NCI-H2196 treated with DMSO at 0.1 percent for 48 hours (cell line): ENCODE measurements around the gene DEFB132.
A peak's percentile ranks its signal among the peaks of the same experiment; 100 is the strongest.

Experiments used
- DNase-seq: peaks from one replicate; lab custom pipeline; 2025; ENCODE audit not compliant: unreplicated experiment; lab: John Stamatoyannopoulos, UW

DEFB132 gene

GRCh38 chr20:263701-264100, 6.2 kb downstream of the DEFB132 start:
- no peak for DNase-seq

GRCh38 chr20:266596-267562, 9.4 kb downstream of the DEFB132 start:
- peak; percentile 84 for DNase-seq

- no peak for DNase-seq
Observed at GRCh38 chr20:270517-270916, 13.0 kb downstream of the DEFB132 start.

- no peak for DNase-seq
Observed at GRCh38 chr20:271069-271468, 13.5 kb downstream of the DEFB132 start.

GRCh38 chr20:271528-271927, 14.0 kb downstream of the DEFB132 start:
- DNase-seq: no peak

- DNase-seq: no peak
Observed at GRCh38 chr20:272718-273117, 15.2 kb downstream of the DEFB132 start.

- DNase-seq: no peak
Observed at GRCh38 chr20:273884-274283, 16.4 kb downstream of the DEFB132 start.

- DNase-seq: no peak
Observed at GRCh38 chr20:275791-276190, 18.3 kb downstream of the DEFB132 start.

GRCh38 chr20:276620-277495, 19.3 kb downstream of the DEFB132 start:
- no peak for DNase-seq

- no peak for DNase-seq
Observed at GRCh38 chr20:277496-277781, 19.9 kb downstream of the DEFB132 start.

- no peak for DNase-seq
Observed at GRCh38 chr20:278181-278580, 20.7 kb downstream of the DEFB132 start.

GRCh38 chr20:278607-279571, 21.4 kb downstream of the DEFB132 start:
- DNase-seq: no peak

- DNase-seq: no peak
Observed at GRCh38 chr20:284172-284571, 26.6 kb downstream of the DEFB132 start.

- no peak for DNase-seq
Observed at GRCh38 chr20:286508-286907, 29.0 kb downstream of the DEFB132 start.

GRCh38 chr20:288956-289692, 31.6 kb downstream of the DEFB132 start:
- peak; percentile 4 for DNase-seq

- DNase-seq: no peak
Observed at GRCh38 chr20:289693-290083, 32.2 kb downstream of the DEFB132 start.

- DNase-seq: peak; percentile 91
Observed at GRCh38 chr20:290084-290831, 32.7 kb downstream of the DEFB132 start, which contains the start of gene C20orf96. TSS of gene C20orf96 (minus strand) at chr20:290750. CDS start at chr20:290610, 140 bp downstream.

- DNase-seq: no peak
Observed at GRCh38 chr20:294602-295001, 37.1 kb downstream of the DEFB132 start.

- DNase-seq: no peak
Observed at GRCh38 chr20:295804-296203, 38.3 kb downstream of the DEFB132 start.
